ENCODE results near the gene EFNA5.

GRCh38 chr5:107636555-107636954 is 34.2 kb downstream of the EFNA5 start:
- TF ChIP-seq CTCF (IDR thresholded peaks at IDR 0.05): no peak
- TF ChIP-seq POLR2A (IDR thresholded peaks at IDR 0.05): no peak
- no peak for TF ChIP-seq EP300 (IDR thresholded peaks at IDR 0.05)
- no peak for TF ChIP-seq POLR2AphosphoS5 (IDR thresholded peaks at IDR 0.05)
